SK-N-SH treated with all-trans-retinoic acid at 6 μM for 48 hours (cell line): ENCODE results near the gene KIAA0825.

ENCODE experiments used
- ATAC-seq: fragments of 200-7000 bp; cut with Tn5 transposase; 3 replicates; pipeline ENCODE4 v1.9.1; 2020; ENCODE audit warnings: mild to moderate bottlenecking, moderate library complexity
- BACH2 ChIP-seq: fragments of 250-450 bp; sonication (Bioruptor Pico); IDR thresholded peaks from 2 replicates; pipeline ENCODE4 v1.9.0; 2021; ENCODE audit warnings: mild to moderate bottlenecking, borderline replicate concordance
- CSDC2 ChIP-seq: fragments of 250-450 bp; sonication (Bioruptor Pico); IDR thresholded peaks from 2 replicates; pipeline ENCODE4 v1.5.0; 2020; ENCODE audit warnings: mild to moderate bottlenecking, moderate library complexity
- CSRNP3 ChIP-seq: fragments of 250-450 bp; sonication (Bioruptor Pico); IDR thresholded peaks from 2 replicates; pipeline ENCODE4 v1.5.1; 2021; ENCODE audit warnings: mild to moderate bottlenecking, moderate library complexity
- ESRRG ChIP-seq: fragments of 250-450 bp; sonication (Bioruptor Pico); IDR thresholded peaks from 2 replicates; pipeline ENCODE4 v1.6.1; 2021; ENCODE audit warnings: mild to moderate bottlenecking
- GLIS3 ChIP-seq: fragments of 250-450 bp; sonication (Bioruptor Pico); IDR thresholded peaks from 2 replicates; pipeline ENCODE4 v1.5.0; 2020; ENCODE audit warnings: mild to moderate bottlenecking, moderate library complexity
- ISL1 ChIP-seq: fragments of 250-450 bp; sonication (Bioruptor Pico); IDR thresholded peaks from 2 replicates; pipeline ENCODE4 v2.1.2; 2022; ENCODE audit warnings: mild to moderate bottlenecking, moderate library complexity
- OSR1 ChIP-seq: fragments of 250-450 bp; sonication (Bioruptor Pico); IDR thresholded peaks from 2 replicates; pipeline ENCODE4 v1.8.0; 2022; ENCODE audit warnings: moderate library complexity, mild to moderate bottlenecking, inconsistent platforms
- RARB ChIP-seq: fragments of 250-450 bp; sonication (Bioruptor Pico); IDR thresholded peaks from 2 replicates; pipeline ENCODE4 v1.8.0; 2021; ENCODE audit warnings: mild to moderate bottlenecking, moderate library complexity
- TOX ChIP-seq: fragments of 250-450 bp; sonication (Bioruptor Pico); IDR thresholded peaks from 2 replicates; pipeline ENCODE4 v1.8.0; 2021; ENCODE audit warnings: mild to moderate bottlenecking, moderate library complexity, borderline replicate concordance
- ZC3H10 ChIP-seq: fragments of 250-450 bp; sonication (Bioruptor Pico); IDR thresholded peaks from 2 replicates; pipeline ENCODE4 v1.5.1; 2021; ENCODE audit warnings: mild to moderate bottlenecking, moderate library complexity
- ZFP3 ChIP-seq: fragments of 250-450 bp; sonication (Bioruptor Pico); IDR thresholded peaks from 2 replicates; pipeline ENCODE4 v1.5.0; 2020; ENCODE audit warnings: mild to moderate bottlenecking, moderate library complexity
- ZFP30 ChIP-seq: fragments of 450-650 bp; formaldehyde crosslinking; IDR thresholded peaks from 2 replicates; pipeline ENCODE4 v1.5.0; 2022; ENCODE audit warnings: mild to moderate bottlenecking, moderate library complexity
- ZNF565 ChIP-seq: fragments of 450-650 bp; formaldehyde crosslinking; conservative IDR thresholded peaks from 2 replicates; pipeline ENCODE4 v1.5.0; 2020; ENCODE audit warnings: low read depth, mild to moderate bottlenecking, moderate library complexity
- ZNF70 ChIP-seq: fragments of 450-650 bp; formaldehyde crosslinking; IDR thresholded peaks from 2 replicates; pipeline ENCODE4 v1.5.0; 2020; ENCODE audit warnings: mild to moderate bottlenecking, moderate library complexity
- ZNF8 ChIP-seq: fragments of 450-650 bp; formaldehyde crosslinking; IDR thresholded peaks from 2 replicates; pipeline ENCODE4 v1.5.0; 2020; ENCODE audit warnings: mild to moderate bottlenecking, moderate library complexity
- TF ChIP-seq, protein P1 (sequence below): fragments of 250-450 bp; sonication (Bioruptor Pico); IDR thresholded peaks from 2 replicates; pipeline ENCODE4 v1.5.0; 2020; ENCODE audit warnings: mild to moderate bottlenecking, moderate library complexity
- TF ChIP-seq, protein P2 (sequence below): fragments of 250-450 bp; sonication (Bioruptor Pico); IDR thresholded peaks from 2 replicates; pipeline ENCODE4 v1.8.0; 2021; ENCODE audit warnings: low read depth, mild to moderate bottlenecking, moderate library complexity, borderline replicate concordance
- TF ChIP-seq, protein P3 (sequence below): fragments of 250-450 bp; sonication (Bioruptor Pico); IDR thresholded peaks from 2 replicates; pipeline ENCODE4 v1.8.0; 2020; ENCODE audit warnings: mild to moderate bottlenecking, moderate library complexity, borderline replicate concordance
- TF ChIP-seq, protein P4 (sequence below): fragments of 250-450 bp; sonication (Bioruptor Pico); IDR thresholded peaks from 2 replicates; pipeline ENCODE4 v1.5.1; 2020; ENCODE audit warnings: low read depth, mild to moderate bottlenecking, moderate library complexity

KIAA0825 gene

GRCh38 chr5:94621763-94622162 lies 3.4 kb upstream of the KIAA0825 start:
- no peak for ATAC-seq
- TF ChIP-seq RARB (CRISPR knock-in tag), result no peak
- TF ChIP-seq ISL1 (CRISPR knock-in tag), result no peak
- TF ChIP-seq CSDC2 (CRISPR knock-in tag), result no peak
- TF ChIP-seq ZNF565 (CRISPR knock-in tag), result no peak
- TF ChIP-seq, protein P1, sequence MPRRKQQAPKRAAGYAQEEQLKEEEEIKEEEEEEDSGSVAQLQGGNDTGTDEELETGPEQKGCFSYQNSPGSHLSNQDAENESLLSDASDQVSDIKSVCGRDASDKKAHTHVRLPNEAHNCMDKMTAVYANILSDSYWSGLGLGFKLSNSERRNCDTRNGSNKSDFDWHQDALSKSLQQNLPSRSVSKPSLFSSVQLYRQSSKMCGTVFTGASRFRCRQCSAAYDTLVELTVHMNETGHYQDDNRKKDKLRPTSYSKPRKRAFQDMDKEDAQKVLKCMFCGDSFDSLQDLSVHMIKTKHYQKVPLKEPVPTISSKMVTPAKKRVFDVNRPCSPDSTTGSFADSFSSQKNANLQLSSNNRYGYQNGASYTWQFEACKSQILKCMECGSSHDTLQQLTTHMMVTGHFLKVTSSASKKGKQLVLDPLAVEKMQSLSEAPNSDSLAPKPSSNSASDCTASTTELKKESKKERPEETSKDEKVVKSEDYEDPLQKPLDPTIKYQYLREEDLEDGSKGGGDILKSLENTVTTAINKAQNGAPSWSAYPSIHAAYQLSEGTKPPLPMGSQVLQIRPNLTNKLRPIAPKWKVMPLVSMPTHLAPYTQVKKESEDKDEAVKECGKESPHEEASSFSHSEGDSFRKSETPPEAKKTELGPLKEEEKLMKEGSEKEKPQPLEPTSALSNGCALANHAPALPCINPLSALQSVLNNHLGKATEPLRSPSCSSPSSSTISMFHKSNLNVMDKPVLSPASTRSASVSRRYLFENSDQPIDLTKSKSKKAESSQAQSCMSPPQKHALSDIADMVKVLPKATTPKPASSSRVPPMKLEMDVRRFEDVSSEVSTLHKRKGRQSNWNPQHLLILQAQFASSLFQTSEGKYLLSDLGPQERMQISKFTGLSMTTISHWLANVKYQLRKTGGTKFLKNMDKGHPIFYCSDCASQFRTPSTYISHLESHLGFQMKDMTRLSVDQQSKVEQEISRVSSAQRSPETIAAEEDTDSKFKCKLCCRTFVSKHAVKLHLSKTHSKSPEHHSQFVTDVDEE (CRISPR knock-in tag), result no peak
- no peak for TF ChIP-seq GLIS3
- TF ChIP-seq ZC3H10 (CRISPR knock-in tag), result no peak
- TF ChIP-seq, protein P2, sequence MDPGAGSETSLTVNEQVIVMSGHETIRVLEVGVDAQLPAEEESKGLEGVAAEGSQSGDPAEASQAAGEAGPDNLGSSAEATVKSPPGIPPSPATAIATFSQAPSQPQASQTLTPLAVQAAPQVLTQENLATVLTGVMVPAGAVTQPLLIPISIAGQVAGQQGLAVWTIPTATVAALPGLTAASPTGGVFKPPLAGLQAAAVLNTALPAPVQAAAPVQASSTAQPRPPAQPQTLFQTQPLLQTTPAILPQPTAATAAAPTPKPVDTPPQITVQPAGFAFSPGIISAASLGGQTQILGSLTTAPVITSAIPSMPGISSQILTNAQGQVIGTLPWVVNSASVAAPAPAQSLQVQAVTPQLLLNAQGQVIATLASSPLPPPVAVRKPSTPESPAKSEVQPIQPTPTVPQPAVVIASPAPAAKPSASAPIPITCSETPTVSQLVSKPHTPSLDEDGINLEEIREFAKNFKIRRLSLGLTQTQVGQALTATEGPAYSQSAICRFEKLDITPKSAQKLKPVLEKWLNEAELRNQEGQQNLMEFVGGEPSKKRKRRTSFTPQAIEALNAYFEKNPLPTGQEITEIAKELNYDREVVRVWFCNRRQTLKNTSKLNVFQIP (CRISPR knock-in tag), result no peak
- no peak for TF ChIP-seq ZNF8 (CRISPR knock-in tag)

DNA sequence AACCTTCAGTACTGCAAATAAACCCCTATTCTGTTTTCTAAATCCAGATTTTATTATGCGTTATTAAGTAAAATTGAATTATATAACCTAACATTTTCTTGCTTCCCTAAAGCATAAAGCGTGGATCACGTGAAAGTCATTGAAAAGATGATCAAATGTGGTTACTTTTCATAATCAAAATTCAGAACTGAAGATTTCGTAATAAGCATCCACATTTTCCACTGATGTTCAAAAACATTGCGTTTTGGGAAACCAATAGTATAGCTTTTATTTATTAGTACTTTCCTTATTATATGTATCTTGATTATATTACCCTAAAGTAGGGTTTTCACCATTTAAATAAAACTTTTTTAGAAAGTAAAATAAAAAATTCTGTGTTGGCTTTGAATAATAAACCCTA lies 1.9 kb upstream of the KIAA0825 start:
- TF ChIP-seq TOX (CRISPR knock-in tag), result no peak
- TF ChIP-seq CSDC2 (CRISPR knock-in tag), result no peak
- no peak for TF ChIP-seq ZNF8 (CRISPR knock-in tag)
- TF ChIP-seq CSRNP3 (CRISPR knock-in tag), result no peak
- TF ChIP-seq ZNF70, result no peak
- TF ChIP-seq, protein P2 (CRISPR knock-in tag), result no peak
- TF ChIP-seq ISL1 (CRISPR knock-in tag), result no peak
- TF ChIP-seq OSR1, result no peak
- TF ChIP-seq ZFP30 (CRISPR knock-in tag), result no peak
- TF ChIP-seq ZFP3, result no peak
- TF ChIP-seq ESRRG, result no peak
- TF ChIP-seq, protein P3, sequence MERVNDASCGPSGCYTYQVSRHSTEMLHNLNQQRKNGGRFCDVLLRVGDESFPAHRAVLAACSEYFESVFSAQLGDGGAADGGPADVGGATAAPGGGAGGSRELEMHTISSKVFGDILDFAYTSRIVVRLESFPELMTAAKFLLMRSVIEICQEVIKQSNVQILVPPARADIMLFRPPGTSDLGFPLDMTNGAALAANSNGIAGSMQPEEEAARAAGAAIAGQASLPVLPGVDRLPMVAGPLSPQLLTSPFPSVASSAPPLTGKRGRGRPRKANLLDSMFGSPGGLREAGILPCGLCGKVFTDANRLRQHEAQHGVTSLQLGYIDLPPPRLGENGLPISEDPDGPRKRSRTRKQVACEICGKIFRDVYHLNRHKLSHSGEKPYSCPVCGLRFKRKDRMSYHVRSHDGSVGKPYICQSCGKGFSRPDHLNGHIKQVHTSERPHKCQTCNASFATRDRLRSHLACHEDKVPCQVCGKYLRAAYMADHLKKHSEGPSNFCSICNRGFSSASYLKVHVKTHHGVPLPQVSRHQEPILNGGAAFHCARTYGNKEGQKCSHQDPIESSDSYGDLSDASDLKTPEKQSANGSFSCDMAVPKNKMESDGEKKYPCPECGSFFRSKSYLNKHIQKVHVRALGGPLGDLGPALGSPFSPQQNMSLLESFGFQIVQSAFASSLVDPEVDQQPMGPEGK (CRISPR knock-in tag), result no peak
- TF ChIP-seq BACH2 (CRISPR knock-in tag), result no peak
- TF ChIP-seq, protein P1 (CRISPR knock-in tag), result no peak
- TF ChIP-seq, protein P4, sequence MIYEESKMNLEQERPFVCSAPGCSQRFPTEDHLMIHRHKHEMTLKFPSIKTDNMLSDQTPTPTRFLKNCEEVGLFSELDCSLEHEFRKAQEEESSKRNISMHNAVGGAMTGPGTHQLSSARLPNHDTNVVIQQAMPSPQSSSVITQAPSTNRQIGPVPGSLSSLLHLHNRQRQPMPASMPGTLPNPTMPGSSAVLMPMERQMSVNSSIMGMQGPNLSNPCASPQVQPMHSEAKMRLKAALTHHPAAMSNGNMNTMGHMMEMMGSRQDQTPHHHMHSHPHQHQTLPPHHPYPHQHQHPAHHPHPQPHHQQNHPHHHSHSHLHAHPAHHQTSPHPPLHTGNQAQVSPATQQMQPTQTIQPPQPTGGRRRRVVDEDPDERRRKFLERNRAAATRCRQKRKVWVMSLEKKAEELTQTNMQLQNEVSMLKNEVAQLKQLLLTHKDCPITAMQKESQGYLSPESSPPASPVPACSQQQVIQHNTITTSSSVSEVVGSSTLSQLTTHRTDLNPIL (CRISPR knock-in tag), result no peak
- ATAC-seq, result no peak
